NCI-H1105 treated with DMSO at 0.1 percent for 48 hours (cell line): Measurements from ENCODE around the gene FAIM2.

Experiments
- DNase-seq: peaks from one replicate; lab custom pipeline; 2025; lab: John Stamatoyannopoulos, UW

Gene FAIM2

DNA sequence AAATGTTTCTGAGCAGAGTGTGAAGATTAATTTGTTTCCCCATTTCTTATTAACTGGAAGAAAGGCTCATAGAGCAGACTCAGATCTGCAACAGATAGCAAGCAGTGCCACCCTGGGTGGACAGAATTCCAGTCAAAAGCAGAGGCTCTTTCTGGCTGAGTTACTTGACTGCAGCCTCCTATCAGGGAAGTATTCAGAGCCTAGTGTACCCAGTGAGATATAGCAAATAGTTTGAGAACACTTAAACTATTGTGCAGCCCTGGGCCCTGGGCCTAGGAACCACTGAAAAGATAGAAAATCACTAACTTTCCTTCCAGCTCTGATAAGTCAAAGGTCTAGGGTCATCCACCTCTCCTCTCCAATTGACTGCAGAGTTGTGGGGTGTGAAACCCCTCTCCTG is 35.6 kb upstream of the FAIM2 start:
- DNase-seq: no peak

DNA sequence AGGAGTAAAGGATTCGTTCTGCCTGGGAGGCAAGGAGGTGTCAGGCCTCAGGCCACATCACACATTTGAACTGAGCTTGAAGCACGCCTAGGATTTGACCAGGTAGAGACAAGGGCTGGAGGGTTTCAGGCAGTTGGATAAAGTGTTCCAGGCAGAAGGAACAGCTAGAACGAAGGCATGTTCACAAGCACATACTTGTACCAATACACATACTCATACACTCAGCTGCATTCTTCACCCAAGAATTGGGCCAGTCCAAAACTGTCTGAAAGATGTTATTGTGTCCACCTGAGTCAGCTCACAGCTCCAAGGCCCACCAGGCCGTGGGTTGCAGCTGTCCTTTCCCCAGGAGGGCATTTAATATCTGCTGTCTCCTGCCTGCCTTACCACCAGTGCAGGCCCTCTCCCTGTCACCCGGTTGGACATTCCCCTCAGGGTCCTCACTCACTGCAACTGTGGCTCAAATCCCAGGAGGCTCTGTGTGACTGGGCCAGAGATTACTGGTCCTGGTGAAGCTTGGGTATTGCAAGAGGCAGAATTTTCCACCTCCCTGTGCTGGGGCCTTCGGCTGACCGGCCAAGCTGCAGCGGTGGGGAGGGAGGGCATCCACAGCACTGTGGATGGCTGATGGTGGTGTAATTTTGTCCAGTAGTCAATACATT is 34.1 kb upstream of the FAIM2 start:
- no peak for DNase-seq

DNA sequence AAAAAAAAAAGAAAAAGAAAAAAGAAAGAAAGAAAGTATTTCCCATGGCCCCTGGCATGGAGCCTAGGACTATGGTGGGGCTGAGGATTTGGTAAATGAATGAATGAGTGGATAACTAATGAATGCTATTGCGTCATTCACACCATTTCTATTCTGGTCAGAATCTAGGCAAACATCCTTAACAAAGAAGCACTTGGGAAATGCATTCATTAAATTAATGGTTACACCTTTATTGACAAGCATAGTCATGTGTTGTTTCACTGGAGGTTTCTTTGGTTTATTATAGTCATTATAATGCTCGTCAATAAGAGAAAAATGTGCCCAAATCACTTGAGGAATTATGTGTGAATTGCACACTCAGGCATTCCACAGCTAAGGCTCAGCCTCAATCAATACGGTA is 33.2 kb upstream of the FAIM2 start:
- DNase-seq: no peak

DNA sequence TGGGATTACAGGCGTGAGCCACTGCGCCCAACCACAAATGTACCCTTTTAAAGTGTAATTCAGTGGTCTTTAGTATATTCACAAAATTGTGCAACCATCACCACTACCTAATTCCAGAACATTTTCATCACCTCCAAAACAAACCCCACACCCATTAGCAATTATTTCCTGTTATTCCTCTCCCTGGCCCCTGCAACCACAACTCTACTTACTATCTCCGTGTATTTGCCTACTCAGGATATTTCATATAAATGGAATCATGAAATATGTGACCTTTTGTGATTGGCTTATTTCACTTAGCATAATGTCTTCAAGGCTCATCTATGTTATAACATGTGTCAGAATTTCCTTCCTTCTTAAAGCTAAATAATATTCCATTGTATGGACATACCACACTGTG is 30.8 kb upstream of the FAIM2 start:
- DNase-seq: no peak

DNA sequence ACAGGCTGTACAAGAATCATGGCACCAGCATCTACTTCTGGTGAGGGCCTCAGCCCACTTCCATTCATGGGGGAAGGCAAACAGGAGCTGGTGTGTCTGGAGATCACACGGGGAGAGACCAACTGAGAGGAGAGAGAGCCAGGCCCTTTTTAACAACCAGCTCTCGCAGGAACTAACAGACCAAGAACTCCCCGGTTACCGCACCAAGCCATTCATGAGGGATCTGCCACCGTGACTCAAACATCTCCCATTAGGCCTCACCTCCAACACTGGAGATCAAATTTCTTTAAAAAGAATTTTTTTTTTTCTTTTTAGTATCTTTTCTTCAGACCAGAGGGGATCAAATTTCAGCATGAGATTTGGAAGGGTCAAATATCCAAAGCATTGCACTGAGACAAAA is 30.1 kb upstream of the FAIM2 start:
- DNase-seq: no peak

DNA sequence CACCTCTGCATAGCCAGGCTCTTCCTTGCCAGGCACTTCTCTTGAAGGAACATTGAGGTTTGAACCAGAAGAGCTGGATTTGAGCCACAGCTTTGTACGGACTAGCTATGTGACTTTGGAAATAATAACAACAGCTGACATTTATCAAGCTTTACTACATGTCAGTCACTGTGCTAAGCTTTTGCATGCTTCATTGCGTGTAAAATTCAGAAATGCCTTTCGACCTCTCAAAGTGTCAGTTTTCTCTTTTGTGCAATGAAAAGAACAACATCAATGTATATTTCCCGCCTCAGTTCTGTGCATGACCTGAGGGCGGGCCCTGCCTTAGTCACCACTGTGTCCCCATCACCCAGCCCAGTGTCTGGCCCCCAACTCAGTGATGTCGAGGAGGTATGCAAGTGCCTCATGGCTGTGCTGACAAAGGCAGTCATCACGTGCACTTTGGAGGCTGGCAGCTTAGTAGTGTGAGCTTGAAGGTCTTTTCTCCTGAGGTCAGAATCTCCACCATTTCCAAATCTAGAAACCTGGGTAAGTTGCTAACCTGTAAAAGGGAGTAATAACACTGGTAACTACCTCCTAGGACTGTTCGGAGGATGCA is 28.9 kb upstream of the FAIM2 start:
- DNase-seq: no peak

DNA sequence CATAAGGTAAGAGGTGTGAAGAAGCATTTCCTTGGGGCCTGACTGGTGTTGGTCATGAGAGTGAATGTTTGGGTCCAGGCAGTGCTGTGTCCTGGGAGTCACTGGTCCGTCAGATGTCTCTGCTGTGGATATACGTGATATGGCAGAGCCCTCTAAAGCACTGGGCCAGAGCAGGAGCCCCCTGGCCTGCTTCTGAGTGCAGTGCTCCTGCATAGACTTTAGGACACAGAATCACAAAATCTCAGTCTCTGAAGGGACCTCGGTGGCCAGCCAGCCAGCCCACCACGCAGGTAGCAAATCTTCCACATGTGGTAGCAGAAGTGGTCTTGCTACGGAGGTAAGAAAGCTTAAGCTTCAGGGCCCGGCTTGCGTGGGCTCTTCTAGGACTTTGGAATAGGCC is 28.3 kb upstream of the FAIM2 start:
- DNase-seq: no peak

DNA sequence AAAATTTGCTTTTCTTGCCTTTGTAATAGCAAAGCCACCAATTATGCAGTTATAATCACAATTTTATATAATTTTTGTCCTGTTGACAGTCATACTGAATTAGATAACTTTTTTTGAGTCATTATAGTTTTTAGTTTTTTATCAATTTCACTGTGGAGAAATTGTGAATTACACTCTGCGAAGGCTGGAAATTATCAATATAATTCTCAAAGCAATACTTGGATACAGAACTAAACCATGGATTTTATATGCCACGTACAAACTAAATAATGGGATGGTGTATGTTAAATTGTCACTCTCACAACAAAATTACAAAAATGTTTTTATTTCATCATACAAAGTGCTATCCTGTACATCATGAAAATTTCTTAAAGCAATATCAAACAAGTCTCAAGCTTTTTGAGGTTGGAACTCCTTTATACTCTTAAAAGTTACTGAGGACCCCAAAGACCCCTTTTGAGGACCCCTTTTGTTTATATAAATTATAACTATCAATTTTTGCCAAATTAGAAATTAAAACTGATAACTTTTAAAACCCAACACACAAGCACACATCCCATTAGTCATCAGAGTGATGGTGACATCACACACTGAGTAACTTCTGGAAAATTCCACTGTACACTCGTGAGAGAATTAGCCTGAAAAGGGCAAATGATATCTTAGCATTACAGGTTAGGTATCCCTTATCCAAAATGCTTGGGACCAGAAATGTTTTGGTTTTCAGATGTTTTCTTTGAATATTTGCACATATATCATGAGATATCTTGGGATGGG is 27.0 kb upstream of the FAIM2 start:
- DNase-seq: no peak

DNA sequence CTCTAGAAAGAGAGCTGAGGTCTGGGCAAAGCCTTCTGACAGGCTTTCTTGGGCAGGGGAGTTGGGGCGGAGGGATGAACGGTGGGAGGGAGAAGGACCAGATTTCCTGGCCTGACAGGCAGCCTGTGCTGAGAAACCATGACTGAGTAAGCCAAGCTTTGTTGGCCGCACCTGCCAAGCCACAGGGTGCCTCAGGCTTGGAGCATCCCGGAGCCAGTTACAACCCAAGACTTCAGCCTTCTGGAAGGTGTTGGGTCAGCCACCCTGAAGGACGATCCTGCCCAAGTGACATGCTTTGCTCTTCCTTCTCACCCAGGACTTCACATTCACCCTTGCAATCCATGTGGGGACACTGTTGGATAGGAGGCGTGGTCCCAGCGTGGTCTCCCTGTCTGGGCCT is 25.9 kb upstream of the FAIM2 start:
- DNase-seq: no peak

DNA sequence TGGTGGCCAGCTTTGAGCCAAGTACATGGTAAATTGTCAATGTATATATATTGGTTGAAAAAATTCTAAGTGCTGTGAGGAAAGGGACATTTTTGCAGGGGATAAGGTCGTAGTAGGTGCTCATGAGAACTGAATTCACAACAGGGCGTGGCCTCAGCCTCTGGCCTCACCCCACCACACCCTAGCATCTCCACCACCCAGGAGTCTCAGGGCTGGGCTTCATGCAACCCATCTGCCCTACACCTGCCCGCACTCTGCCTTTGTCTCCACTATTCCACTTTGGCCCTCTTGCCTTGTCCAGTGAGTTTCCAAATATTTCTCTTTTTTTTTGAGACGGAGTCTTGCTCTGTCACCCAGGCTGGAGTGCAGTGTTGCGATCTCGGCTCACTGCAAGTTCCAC is 24.8 kb upstream of the FAIM2 start:
- DNase-seq: no peak

DNA sequence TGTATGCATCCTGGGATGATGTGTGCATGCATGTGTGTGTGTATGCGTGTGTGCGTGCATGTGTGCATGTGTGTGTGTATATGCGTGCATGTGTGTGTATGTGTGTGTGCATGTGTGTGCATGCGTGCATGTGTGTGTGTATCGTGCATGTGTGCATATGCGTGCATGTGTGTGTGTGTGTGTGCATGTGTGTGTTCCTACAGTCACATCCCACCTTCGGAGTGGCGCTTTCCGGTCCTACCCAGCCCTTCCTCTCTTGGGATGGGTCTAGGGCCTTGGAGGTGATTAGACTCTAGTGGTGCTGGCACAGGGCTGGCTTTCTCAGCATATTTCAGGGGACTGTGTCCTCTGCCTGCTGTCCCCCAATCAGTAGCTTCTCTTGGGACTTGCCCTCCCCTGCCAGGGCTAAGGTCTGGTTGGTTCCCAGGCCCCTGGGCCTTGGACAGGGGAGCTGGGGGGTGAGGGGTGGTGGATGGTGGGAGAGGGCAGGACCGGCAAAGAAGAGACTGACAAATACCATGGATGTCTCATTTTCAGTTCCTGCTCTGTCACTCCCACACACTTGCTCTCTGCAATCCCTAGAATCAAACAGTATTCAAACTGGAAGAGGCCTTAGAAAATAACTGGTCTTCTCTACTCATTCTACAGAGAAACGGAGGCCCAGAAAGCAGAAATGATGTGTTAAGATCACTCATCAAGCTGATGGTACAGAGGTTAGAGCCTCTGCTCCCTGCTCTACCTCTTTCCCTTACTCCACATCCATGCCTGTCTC is 21.9 kb upstream of the FAIM2 start:
- DNase-seq: no peak

DNA sequence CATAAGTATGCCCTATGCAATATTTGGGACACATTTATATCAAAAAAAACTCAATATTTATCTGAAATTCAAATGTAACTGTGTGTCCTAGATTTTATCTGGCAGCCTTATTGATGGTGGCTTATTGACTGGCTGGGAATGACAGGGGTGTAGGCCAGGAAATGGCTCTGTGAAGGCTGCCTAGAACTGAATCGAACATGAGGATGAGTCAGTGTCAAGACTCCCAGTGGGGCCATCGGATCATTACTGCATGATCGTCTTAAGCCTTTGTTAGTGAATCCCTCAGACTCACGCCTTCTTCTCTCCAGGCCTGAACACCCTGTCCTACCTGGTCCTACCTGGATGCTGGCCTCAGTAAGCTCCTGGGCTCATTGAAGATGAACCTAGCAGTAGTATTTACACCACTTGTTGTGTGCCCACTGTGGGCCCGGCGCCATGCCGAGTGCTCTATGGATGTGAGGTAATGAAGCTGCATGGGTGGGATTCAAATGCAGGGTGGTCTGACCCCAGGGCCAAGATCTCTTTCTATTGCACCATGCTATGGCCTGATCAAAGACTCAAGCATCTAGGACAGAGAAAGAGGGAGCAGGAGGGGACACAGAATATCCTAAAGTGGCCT is 21.0 kb upstream of the FAIM2 start:
- no peak for DNase-seq

DNA sequence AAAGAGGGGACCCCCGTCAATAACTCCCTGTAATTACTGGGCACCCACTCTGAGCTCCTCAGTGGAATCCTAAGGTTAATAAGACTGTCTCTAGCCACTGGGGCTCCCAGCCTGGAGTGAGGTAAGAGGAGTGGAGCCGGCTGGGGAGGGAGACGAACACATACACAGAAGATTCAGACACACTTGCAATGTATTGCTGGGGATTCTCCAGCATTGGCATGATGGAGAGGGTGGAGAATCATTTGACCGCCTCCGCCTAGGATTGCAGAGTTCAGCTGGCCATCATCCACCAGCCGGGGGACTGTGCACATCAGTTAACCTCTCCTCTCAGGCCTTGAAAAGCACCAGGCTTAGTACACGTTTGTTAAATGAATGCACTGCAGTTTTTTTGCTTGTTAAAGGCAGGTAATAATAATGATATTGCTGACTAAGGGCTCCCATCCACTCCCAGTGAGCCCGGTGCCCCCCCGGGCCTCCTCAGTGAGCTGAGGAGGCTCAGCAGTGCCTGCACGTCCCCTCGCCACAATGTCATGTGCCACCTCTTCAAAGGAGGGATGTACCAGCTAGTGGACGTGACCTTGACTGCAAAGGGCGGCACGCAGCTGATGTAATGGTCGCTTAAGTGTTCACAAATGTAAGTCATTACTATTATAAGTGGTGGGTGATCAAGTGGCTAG is 20.3 kb upstream of the FAIM2 start:
- DNase-seq: no peak

DNA sequence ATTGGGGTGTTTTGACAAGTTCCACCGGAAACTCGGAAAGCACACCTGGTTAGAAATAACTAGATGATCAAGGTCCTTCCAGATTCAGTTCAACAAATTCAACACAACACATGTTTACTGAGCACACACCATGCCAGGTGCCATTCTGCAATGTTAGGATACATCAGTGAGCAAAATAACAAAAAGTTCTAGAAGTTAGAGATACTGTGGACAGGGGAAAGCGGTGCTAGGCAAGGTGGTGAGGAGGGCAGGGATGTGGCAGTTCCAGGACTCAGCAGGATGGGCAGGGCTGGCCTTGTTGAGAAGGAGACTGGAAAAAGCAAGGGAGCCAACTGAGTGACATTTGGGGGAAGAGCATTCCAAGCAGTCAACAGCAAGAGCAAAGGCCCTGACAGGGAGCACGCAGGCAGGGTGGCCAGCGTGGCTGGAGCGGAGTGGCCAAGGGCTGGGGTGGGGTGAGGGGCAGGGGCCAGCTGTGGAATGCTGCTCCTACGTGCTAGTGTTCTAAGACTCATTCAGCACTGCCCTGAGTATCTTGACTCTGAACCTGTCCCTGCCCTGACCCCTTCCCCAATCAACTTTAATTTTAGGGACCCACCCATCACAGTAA is 19.4 kb upstream of the FAIM2 start:
- DNase-seq: no peak

DNA sequence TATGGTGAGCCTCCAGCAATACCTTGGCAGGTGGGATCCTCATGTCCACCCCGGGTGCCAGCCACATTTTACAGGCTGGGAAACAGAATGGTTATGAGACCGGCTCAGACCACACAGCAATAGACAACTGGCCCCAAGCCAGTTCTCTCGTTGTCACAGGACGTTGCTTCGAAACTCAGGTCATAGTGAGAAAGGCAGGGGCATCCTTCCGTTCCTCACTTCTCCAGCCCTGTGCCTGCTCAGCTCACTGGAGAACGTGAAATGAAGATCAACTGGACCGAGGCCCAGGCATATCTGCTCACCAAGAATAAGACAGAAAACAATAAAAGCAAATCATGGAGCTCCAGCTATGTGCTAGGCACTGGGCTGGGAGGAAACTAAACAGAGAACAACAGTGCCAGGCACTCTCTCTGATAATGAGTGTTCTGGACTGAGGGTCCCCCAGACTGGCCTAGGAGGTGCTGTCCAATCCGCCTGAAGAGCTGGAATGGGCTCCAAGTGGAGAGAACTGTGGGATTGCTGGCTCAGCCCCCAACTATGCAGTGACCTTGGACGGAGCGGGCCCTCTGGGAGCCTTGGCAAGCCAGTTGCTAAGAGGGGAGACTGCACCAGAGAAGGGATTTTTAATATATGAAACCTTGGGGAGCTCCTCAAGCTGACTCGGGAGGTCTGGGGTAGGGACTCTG is 18.8 kb upstream of the FAIM2 start:
- DNase-seq: no peak

DNA sequence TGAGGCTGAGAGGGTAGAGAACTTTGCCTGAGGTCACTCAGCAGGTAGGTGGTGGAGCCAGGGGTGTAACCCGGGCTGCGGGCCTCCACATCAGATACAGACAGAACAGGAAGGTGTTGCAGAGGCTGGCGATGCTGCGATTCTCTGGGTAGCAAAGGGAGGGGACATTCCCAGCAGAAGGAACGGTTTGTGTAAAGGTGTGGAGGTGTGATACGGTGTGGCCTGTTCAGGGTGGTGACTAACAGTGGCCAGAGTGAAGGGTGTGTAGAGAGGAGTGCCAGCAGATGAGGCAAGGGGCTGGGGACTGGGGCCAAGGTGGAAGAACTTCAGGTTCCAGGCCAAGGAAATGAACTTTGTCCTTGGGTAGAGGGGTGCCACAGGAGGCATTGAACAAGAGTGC is 18.2 kb upstream of the FAIM2 start:
- DNase-seq: no peak

DNA sequence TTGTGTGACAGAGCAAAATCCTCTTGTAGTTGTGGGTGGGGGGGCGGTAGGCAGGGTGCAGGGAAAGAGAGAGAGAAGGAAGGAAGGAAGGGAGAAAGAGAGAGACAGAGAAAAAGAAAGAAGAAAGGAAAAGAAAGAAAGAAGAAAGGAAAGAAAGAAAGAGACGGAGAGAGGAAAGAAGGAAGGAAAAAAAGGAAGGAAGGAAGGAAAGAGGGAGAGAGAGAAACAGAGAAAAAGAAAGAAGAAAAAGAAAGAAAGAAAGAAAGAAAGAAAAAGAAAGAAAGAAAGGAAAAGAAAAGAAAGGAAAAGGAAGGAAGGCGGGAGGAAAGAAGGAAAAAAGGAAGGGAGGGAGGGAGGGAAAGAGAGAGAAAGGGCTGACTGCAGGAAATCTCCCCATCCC is 17.6 kb upstream of the FAIM2 start:
- DNase-seq: no peak

DNA sequence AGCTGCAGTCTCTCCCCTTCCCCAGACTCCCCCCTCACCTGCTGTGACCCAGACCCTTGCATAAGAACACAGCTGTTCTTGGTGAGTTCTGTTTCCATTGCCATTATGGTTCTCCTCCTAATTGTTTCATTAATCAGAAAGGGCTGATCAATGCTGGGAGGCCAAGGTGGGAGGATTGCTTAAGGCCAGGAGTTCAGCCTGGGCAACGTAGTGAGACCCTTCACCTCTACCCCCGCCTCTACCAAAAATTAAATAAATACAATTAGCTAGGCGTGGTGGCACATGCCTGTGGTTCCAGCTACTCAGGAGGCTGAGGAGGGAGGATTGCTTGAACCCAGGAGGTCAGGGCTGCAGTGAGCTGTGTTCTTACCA is 17.2 kb upstream of the FAIM2 start:
- no peak for DNase-seq

DNA sequence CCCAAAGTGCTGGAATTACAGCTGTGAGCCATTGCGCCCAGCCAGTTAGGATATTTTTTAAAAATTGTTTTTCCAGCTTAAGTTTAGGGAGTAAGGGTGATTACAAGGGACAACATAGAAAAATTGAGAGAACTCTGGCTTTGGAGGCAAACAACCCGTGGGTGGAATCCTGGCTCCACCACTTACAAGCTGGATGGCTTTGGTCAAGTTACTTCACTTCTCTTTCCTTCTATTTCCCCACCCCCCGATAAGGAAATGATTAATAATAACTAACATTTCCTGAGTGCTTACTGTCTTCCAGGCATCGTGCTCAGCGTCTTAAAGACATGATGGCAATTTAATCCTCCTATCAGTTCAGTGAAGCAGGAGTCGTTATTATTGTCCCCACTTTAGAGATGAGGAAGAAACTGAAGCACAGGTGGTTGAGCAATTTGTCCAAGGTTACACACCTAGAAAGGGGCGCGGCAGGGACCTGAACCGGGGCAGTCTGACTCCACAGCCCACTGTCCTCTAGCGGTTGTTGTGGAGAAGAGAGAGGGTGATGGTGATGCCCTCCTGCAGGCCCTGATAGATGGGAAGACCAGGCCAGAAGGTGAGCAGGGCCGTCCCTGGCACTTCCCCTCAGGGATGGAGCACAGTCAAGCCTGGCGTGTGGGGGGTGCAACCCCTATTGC is 16.7 kb upstream of the FAIM2 start:
- DNase-seq: no peak

DNA sequence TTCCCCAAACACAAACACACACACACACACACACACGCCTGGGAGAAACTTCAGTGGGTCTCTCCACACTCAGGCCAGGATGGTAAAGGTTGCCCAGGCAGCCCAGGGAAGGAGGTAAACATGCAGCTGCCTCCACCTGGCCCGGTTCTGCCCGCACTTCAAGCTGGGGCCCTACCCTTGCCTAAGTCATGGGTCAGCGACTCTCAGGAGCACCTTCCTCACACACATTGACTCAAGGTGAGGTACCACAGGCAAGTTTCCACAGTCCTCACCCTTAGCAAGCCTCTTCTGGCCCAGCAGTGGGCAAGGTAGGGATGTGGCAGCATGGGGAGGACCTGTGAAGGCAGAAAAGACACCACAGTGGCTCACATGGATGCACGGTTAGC is 14.1 kb upstream of the FAIM2 start:
- DNase-seq: no peak
